Measurements from ENCODE around the gene VGLL4.
A peak's percentile ranks its signal among the peaks of the same experiment; 100 is the strongest.

The VGLL4 gene

GRCh38 chr3:11562277-11562881, 81.3 kb downstream of the VGLL4 start:
- FAIRE-seq: no peak
- no peak for TF ChIP-seq POLR2A (IDR thresholded peaks at IDR 0.05; ENCODE audit: low read depth, low read length)

GRCh38 chr3:11560746-11561145, 83.0 kb downstream of the VGLL4 start:
- FAIRE-seq (no peak), DNase-seq (ENCODE audit: insufficient read length, low spot score) (no peak)
- TF ChIP-seq POLR2A (IDR thresholded peaks at IDR 0.05; ENCODE audit: low read depth, low read length): no peak

More at GRCh38 chr3:11562277-11562881, 81.3 kb downstream of the VGLL4 start:
- no peak for DNase-seq (ENCODE audit: insufficient read length, low spot score)

GRCh38 chr3:11559816-11560633, 83.7 kb downstream of the VGLL4 start:
- no peak for FAIRE-seq
- no peak for TF ChIP-seq POLR2A (IDR thresholded peaks at IDR 0.05; ENCODE audit: low read depth, low read length)
- DNase-seq (ENCODE audit: insufficient read length, low spot score): no peak

- TF ChIP-seq POLR2A (IDR thresholded peaks at IDR 0.05; ENCODE audit: low read depth, low read length): no peak
- DNase-seq (ENCODE audit: insufficient read length, low spot score) (no peak), FAIRE-seq (no peak)
These were observed 84.5 kb downstream of the VGLL4 start for GRCh38 chr3:11558918-11559815.

- no peak for FAIRE-seq
- no peak for DNase-seq (ENCODE audit: insufficient read length, low spot score)
- no peak for TF ChIP-seq POLR2A (IDR thresholded peaks at IDR 0.05; ENCODE audit: low read depth, low read length)
These were observed 85.3 kb downstream of the VGLL4 start for GRCh38 chr3:11558411-11558903.

GRCh38 chr3:11558002-11558401, 85.7 kb downstream of the VGLL4 start:
- DNase-seq (ENCODE audit: insufficient read length, low spot score) (peak; percentile 42), FAIRE-seq (no peak)
- TF ChIP-seq POLR2A (IDR thresholded peaks at IDR 0.05; ENCODE audit: low read depth, low read length): no peak

- DNase-seq (ENCODE audit: insufficient read length, low spot score): no peak
- TF ChIP-seq POLR2A (IDR thresholded peaks at IDR 0.05; ENCODE audit: low read depth, low read length): no peak
- FAIRE-seq: no peak
These were observed 86.7 kb downstream of the VGLL4 start for GRCh38 chr3:11556851-11557644.

- no peak for TF ChIP-seq POLR2A (IDR thresholded peaks at IDR 0.05; ENCODE audit: low read depth, low read length)
- FAIRE-seq (no peak), DNase-seq (ENCODE audit: insufficient read length, low spot score) (no peak)
These were observed 87.7 kb downstream of the VGLL4 start for GRCh38 chr3:11555881-11556633.

GRCh38 chr3:11555211-11555782, 88.4 kb downstream of the VGLL4 start:
- DNase-seq (ENCODE audit: insufficient read length, low spot score) (no peak), FAIRE-seq (no peak)
- no peak for TF ChIP-seq POLR2A (IDR thresholded peaks at IDR 0.05; ENCODE audit: low read depth, low read length)

- no peak for DNase-seq (ENCODE audit: insufficient read length, low spot score)
- TF ChIP-seq POLR2A (IDR thresholded peaks at IDR 0.05; ENCODE audit: low read depth, low read length): no peak
- no peak for FAIRE-seq
These were observed 89.0 kb downstream of the VGLL4 start for GRCh38 chr3:11554666-11555065.

GRCh38 chr3:11554236-11554610, 89.5 kb downstream of the VGLL4 start:
- TF ChIP-seq POLR2A (IDR thresholded peaks at IDR 0.05; ENCODE audit: low read depth, low read length): no peak
- FAIRE-seq (no peak), DNase-seq (ENCODE audit: insufficient read length, low spot score) (no peak)
